NCI-H146 treated with DMSO at 0.1 percent for 48 hours (cell line): ENCODE results near the gene HCRTR2.
"Not testable (repeated sequence)": the region's sequence is repeated elsewhere in the genome, so short reads cannot be mapped to it uniquely, and the experiment has no call there.

Experiments used
- DNase-seq: peaks from one replicate; lab custom pipeline; 2025; ENCODE audit not compliant: unreplicated experiment; lab: John Stamatoyannopoulos, UW

The HCRTR2 gene

DNA sequence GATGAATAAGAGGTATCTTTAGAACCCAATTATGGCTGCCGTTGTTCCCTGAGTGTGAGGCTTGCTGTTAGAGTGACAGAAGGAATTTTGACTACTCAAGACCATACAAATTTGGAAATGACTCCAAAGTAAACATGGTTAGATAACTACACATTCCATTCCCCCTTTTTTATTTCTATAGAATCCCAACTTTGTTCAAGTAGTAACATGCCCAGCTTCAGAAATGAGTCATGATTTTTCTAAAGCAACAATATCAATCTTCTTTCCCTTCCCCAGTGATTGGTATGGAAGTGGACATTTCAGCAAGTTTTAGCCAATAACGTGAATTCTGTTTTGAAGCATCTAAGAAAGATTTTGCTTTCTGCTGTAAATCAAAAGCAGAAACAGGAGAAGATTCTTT, 37.8 kb downstream of the HCRTR2 start:
- DNase-seq: no peak

DNA sequence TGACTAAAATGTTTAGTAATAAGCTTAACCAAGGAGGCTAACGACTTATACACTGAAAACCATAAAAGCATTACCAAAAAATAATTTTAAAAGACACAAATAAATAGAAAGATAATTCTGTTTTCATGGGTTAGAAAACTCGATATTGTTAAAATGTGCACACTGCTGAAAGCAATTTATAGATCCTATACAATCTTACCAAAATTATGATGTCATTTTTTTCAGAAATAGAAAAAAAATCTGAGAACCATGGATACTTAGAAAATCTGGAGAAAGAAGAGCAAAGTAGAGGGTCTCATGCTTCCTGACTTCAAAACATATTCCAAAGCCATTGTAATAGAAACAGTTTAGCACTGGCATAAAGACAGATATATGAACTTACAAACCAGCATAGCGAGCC, 46.6 kb downstream of the HCRTR2 start:
- DNase-seq: no peak

DNA sequence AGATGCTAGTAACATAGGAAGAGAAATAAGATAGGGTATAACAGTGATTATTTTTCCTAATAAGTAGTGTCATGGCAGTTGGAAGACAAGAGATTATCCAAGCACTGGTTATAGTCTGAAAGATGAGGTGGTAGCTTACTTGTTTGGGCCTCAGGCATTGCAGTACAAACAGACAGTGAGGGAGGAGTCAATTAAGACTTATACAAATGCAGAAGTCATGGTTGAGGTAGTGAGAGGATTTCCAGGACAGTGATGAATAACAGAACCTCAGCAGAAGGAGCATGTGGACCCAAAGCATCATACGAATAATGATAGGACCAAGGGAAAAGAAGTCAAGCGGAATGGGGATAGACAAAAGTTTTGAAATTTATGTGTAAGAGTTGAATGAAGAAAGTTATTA, 53.5 kb downstream of the HCRTR2 start:
- DNase-seq: no peak

DNA sequence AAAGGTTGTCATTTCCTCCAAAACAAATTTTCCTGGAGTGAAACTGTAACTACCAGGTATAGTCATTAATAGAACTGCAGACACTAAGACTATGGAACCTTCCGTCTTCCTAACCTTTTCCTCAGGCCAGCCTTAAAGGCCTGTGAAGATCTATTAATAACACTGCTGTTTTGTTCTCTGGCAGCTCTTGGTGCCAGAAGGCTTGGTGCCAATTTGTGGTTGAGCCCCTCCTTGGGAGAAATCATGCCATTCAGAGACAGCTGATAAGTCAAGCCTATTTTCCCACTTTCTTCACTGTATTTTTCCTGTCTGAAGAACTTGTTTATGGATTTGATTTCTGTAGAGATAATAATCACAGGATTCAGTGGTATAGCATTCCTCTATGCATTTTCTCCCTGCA, 64.8 kb downstream of the HCRTR2 start:
- no peak for DNase-seq

DNA sequence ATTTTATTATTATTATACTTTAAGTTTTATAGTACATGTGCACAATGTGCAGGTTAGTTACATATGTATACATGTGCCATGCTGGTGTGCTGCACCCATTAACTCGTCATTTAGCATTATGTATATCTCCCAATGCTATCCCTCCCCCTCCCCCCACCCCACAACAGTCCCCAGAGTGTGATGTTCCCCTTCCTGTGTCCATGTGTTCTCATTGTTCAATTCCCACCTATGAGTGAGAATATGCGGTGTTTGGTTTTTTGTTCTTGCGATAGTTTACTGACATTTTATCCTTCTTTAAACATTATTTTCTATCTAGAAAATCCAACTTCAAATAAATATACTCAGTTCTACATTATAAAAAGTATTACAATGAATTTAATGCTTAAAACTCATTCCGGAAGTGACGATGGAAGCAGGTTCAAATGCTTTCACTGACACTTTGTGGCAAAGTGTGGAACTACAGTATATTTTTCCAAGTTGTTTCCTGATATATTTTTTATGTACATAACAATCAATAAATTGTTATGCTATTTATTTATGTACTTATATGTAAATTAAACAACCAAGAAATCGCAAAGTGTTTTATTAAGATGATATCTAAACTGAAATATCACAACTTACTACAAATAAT, 66.8 kb downstream of the HCRTR2 start:
- DNase-seq: not testable (repeated sequence)

GRCh38 chr6:55250400-55250799, 76.1 kb downstream of the HCRTR2 start:
- DNase-seq: no peak

- DNase-seq: no peak
Measured at GRCh38 chr6:55255113-55255512, 80.8 kb downstream of the HCRTR2 start.

- no peak for DNase-seq
Measured at GRCh38 chr6:55260181-55260580, 85.9 kb downstream of the HCRTR2 start.

DNA sequence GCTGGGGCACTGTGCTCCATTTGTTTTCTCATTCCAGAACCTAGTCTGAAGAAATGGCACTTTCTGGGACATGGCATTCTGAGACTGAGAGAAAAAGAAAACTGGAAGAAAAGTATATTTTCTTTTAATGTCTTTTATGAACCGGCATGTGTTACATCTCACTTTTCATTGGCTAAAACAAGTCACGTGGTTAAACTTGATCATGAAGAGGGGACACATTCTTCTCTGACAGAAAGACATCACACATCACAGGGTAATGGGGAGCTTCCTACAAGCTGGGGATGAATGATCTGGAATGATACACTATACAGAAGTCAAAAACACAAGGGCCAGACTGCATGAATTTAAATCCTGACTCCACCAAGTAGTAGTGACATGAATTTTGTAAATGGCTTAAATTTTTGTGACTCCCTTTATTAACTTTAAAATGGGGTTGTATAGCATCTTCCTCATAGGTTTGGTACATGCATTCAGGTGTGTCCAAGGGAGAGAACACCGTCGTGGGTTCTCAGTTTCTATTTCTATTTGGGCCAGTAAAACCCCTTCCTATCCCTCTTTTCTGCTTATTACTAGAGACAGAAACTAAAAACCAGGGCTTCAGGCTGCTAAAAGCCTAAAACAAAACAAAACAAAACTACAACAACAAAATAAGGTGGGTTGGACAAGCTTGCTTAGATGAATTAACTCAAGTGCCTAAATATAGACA, 91.2 kb downstream of the HCRTR2 start:
- DNase-seq: no peak

DNA sequence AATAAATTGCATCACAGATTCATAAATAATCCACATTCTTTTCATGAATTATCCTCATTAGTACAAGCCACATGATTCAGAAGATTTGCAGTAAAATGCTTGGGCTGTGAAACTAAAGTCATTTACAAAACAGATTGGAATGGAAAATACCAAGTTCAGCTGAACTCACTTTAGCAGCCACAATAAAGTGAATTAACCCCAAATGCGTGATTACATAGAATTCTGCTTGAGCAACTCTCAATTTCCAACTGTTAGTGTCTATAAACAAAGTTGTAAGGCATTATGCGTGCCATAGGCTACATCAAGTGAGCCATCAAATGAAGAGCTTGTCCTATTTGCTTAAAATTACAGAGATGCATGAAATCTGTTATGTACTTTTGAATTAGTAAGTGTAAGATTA, 92.6 kb downstream of the HCRTR2 start:
- no peak for DNase-seq

DNA sequence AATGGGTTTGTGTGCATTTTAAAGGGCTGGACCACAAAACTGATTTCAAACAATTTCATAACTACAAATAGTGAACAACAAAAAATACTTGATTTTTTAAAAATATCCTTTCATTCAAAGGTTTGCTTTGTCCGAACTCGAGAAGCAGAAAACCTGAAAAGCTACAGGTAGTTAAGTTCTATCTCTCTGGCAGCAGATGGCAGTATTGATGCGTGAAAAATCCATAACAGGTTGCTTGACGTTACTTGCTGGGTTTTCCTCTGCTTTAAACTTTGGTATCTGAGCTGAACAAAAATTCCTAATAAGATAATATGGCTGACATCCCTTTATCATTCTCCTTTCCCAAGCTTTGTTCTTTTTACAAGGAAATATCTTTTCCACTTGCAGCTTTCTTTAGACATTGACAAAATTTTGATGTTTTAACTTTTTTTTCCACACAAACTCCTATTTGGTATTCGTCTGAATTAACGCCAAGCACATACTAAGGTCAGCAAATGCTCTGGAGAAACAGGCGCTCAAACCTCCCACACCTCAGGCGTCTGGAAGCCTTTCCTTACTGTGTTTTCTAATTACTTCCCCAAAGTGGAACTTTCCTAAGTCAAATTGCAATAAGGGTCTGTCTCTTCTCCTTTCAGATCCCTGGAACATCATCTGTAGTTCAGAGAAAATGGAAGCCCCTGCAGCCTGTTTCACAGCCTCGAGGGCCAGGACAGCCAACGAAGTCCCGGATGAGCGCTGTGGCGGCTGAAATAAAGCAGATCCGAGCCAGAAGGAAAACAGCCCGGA, 102.6 kb downstream of the HCRTR2 start:
- peak; percentile 13 for DNase-seq

- no peak for DNase-seq
Measured at GRCh38 chr6:55277646-55278045, 103.3 kb downstream of the HCRTR2 start.

DNA sequence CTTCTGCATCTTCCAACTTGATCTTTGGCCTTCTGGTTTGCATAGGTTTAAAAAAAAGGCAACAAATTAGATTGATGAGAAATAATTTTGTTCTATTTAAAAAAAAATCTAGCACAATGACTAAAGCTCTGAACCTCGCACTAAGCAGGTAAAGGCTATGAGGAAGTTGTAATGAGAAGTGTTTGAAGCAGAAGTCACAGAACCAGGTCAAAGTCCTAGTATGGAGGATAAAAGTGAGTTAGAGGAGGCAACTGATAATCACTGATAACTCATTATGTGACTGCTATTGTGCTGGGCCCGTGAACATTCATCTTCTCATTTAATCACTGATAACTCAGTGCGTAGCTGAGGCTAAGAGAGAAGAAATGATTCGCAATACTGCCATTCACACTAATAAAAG, 106.9 kb downstream of the HCRTR2 start:
- DNase-seq: no peak

GRCh38 chr6:55282115-55282514, 107.8 kb downstream of the HCRTR2 start:
- DNase-seq: no peak

DNA sequence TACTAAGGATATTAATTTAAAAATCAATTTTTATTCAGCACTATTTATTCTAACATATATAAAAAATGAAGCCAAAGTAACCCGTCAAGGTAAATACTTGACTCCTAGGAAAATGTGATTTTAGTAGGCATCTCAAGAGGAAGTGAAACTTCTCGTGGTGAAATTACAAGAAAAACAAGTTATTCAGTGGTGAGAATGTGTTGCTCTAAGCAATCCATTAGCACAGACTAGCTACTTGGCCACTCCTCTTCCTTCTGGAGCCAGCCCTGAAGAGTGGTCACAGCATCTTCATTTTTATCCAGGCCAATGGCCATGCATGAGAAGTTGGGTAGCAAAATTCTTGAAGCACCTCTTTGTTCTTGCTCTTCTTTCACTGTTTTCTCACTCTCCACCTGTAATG, 112.5 kb downstream of the HCRTR2 start:
- DNase-seq: no peak

DNA sequence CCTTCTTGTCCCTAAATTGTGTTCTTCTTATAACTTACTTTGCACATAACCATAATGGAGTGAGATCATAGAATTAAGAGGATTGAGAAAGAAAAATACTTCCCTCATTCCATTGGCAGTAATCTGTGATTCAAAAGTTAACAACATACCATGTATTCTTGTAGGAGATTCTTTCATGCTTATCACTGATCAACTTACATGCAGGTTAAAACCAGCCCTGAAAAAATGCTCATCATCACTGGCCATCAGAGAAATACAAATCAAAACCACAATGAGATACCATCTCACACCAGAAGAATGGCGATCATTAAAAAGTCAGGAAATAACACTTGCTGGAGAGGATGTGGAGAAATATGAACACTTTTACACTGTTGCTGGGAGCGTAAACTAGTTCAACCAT, 116.4 kb downstream of the HCRTR2 start:
- DNase-seq: no peak

DNA sequence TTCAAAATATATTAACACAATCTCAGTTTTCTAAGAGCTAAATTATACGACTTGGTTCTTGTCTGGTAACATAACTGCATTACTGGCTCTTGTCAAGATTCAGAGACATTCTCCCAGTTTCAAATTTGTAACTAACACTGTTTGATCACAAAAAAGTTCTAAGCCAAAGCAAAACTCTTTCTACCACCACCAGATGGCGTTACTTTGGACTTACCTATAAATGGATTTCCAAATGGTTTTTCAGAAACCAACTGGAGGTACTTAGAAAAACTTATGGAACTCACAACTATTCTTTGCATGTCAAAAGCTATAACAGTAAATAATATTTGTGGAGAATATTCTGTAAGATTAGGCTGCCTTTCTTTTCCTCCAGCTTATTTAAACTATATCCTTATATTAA, 118.8 kb downstream of the HCRTR2 start:
- no peak for DNase-seq

DNA sequence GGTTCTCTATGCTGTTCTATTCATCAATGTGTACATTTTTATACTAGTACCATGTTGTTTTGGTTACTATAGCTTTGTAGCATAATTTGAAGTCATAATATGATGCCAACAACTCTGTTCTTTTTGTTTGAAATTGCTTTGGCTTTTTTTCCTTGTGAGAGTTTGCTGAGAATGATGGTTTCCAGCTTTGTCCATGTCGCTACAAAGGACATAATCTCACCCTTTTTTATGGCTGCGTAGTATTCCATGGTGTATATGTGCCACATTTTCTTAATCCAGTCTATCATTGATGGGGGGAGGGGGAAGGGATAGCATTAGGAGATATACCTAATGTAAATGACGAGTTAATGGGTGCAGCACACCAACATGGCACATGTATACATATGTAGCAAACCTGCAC, 122.9 kb downstream of the HCRTR2 start:
- DNase-seq: not testable (repeated sequence)

GRCh38 chr6:55299286-55299985, 125.1 kb downstream of the HCRTR2 start:
- DNase-seq: no peak

DNA sequence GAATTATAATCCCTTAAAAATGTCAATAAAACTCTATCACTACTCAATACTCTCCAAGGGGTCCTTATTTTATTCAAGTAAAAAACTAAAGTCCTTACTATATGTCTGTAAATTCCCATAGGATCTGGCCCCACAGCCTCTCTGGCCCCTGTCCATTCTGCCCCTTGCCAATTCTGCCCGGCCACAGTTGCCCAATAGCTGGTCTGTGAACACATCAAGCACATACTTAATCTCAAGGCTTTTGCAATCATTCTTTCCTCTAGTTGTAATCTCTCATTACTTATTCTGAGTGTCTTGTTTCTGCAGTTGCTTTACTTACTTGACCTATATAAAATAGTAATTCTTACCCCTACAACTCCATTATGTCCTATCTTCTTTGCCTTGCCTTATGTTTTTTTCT, 130.4 kb downstream of the HCRTR2 start:
- no peak for DNase-seq

DNA sequence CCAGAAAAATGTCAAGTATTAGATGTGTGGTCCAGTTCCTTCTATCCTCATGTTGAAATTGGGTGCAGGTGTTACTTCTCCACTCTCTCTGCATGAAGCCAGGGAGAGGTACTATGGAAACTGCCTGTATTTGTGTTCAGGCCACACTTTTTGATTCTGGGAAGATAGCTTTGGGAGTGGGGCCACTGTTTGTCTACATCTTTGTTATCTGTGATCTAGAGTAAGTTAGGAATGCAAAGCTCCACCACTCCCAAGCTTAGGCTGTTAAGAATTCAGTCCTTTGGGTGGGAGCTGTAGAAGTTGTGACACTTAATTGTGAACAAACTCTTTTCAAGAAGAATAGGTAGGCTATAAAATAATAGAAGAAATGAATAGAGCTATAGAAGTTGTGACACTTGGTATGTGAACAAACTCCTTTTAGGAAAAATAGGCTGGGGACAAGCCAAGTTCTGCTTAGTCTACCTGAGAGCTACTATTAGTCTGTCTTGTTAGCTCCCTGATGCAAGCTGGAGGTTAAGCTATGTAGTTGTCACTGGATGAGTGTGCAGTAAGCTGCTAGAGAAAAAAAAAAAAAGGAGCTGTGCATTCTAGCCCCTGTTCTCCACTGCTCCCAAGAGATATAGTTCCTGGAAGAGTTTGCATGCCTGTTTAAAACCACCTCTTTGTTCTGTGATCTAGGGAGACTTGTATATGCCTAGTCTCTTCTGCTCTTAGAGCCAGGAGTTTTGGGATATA, 145.8 kb downstream of the HCRTR2 start:
- no peak for DNase-seq
